Body of pancreas (tissue), 4 donors: ENCODE data around the gene ENTREP3. TPM values are rescaled to one million over a fixed set of nuclear protein-coding genes. Genes with fewer than 3 reads are reported as not detected.

Source experiments
- ATAC-seq: fragments of 150-250 bp; one replicate; pipeline ENCODE4 v1.9.1; 2016
- DNase-seq, 4 donors: peaks; one replicate each; pipeline ENCODE4 v3.0.0-alpha.2; 2019
- H3K27ac ChIP-seq, 4 donors: fragments of 200-600 bp; sonication (generic); 1 replicate in 3 of 4; 2 replicates in 1 of 4; pipeline versions ENCODE4 v1.5.1 to v1.6.1; 2016 to 2019; ENCODE audit warnings: mild to moderate bottlenecking in 1 of 4, mixed read lengths in 1 of 4, moderate library complexity in 1 of 4
- H3K27me3 ChIP-seq, 2 donors: fragments of 200-600 bp; sonication (generic); one replicate each; pipeline ENCODE4 v1.6.0; 2016; ENCODE audit warnings: mild to moderate bottlenecking in 1 of 2
- H3K36me3 ChIP-seq, 2 donors: fragments of 200-600 bp; sonication (generic); replicated peaks in 1 of 2; 2 replicates each; pipeline ENCODE4 v1.5.1; 2016; ENCODE audit warnings: low read depth in 2 of 2; ENCODE audit not compliant: insufficient read depth in 1 of 2
- H3K4me1 ChIP-seq: fragments of 200-600 bp; sonication (generic); one replicate; pipeline ENCODE4 v1.6.0; 2016
- H3K4me3 ChIP-seq, 2 donors: fragments of 200-600 bp; sonication (generic); 1 replicate in 1 of 2; 2 replicates in 1 of 2; pipeline ENCODE4 v1.5.1; 2016 to 2019
- H3K9me3 ChIP-seq, 3 donors: fragments of 200-600 bp; sonication (generic); 1 replicate in 2 of 3; 2 replicates in 1 of 3; pipeline ENCODE4 v1.5.1; 2016
- CTCF ChIP-seq, 7 experiments: fragments of 450-650 bp in 4 of 7; fragments of 200-600 bp in 3 of 7; sonication (generic) in 3 of 7; IDR thresholded peaks; one replicate each; pipeline ENCODE4 v1.5.1; 2016 to 2019; ENCODE audit warnings: antibody characterized with exemption in 7 of 7
- POLR2A ChIP-seq, 3 donors: fragments of 450-650 bp; IDR thresholded peaks; one replicate each; pipeline ENCODE4 v1.6.1; 2016; ENCODE audit warnings: antibody characterized with exemption in 3 of 3, mild to moderate bottlenecking in 2 of 3
- WGBS, 2 donors: methylation state at CpG; one replicate each; pipeline ENCODE4 v1.1.5; 2017; 5-methylcytosine and 5-hydroxymethylcytosine counted together
- intact Hi-C: fragments of 100-400 bp; cut with DNase I; formaldehyde crosslinking; loops from one replicate; pipeline ENCODE4 v1.15.1; 2023
- total RNA-seq, 2 donors: library from RNA; depleted of rRNA; stranded (reverse); fragments of >200 nt; gene quantifications; one replicate each; pipeline ENCODE4 v1.1.0, GENCODE V29; 2016

The ENTREP3 gene
- total RNA-seq, 2 donors from 2014 or later: 6.2 to 12.2 TPM

- intact Hi-C loops: loop anchor here (5.0 to 10.0 kb wide), 2 partner anchors 69 to 342 kb away; partner anchors contain the start of gene RUSC1
- TF ChIP-seq POLR2A (IDR thresholded peaks at IDR 0.05) (no peak), CTCF (IDR thresholded peaks at IDR 0.05) (no peak)
- no peak overlapping the region for H3K27ac ChIP-seq
- H3K9me3 ChIP-seq: no peaks in the 10 kb centered on the region
- H3K36me3 ChIP-seq: peaks cover 0 to 4% of the 10 kb centered on the region in 2 donors
- H3K4me3 ChIP-seq: no peak overlapping the region
- H3K4me1 ChIP-seq: peaks cover 35% of the 10 kb centered on the region
- H3K27me3 ChIP-seq: no peaks in the 10 kb centered on the region
- 81 to 87% methylated on average over 5 of the region's 5 CpGs for WGBS, 2 donors
- DNase-seq (no peak), ATAC-seq (no peak)
Observed at GRCh38 chr1:155253208-155253607, 2.1 kb downstream of the ENTREP3 start.

- no peak for ATAC-seq
- H3K27ac ChIP-seq: peak overlapping the region in 1 of 4 donors; percentile 30
- no peaks in the 10 kb centered on the region for H3K36me3 ChIP-seq
- no peak for DNase-seq
- peaks cover 35% of the 10 kb centered on the region for H3K4me1 ChIP-seq
- no peaks in the 10 kb centered on the region for H3K27me3 ChIP-seq
- TF ChIP-seq CTCF (IDR thresholded peaks at IDR 0.05): no peak
- no peak for TF ChIP-seq POLR2A (IDR thresholded peaks at IDR 0.05)
- WGBS, 2 donors: 79 to 81% methylated on average over 7 of the region's 7 CpGs
- no peak overlapping the region for H3K4me3 ChIP-seq
- no peaks in the 10 kb centered on the region for H3K9me3 ChIP-seq
- intact Hi-C loops: loop anchor here (5.0 to 10.0 kb wide), 2 partner anchors 71 to 343 kb away; partner anchors contain the start of gene RUSC1
Observed at GRCh38 chr1:155251566-155251965, 3.7 kb downstream of the ENTREP3 start.

GRCh38 chr1:155250633-155251449 is 4.4 kb downstream of the ENTREP3 start:
- H3K4me3 ChIP-seq: no peak overlapping the region
- peak; percentile 99 to 100 (median 100) for TF ChIP-seq CTCF (IDR thresholded peaks at IDR 0.05)
- TF ChIP-seq POLR2A (IDR thresholded peaks at IDR 0.05): no peak
- 15 to 20% methylated on average over 10 to 22 of the region's 23 CpGs for WGBS, 2 donors
- H3K9me3 ChIP-seq: no peaks in the 10 kb centered on the region
- ATAC-seq: peak; percentile 88
- peak overlapping the region in 2 of 4 donors; percentile 30 to 43 for H3K27ac ChIP-seq
- peaks cover 29% of the 10 kb centered on the region for H3K4me1 ChIP-seq
- H3K27me3 ChIP-seq: no peaks in the 10 kb centered on the region
- H3K36me3 ChIP-seq: no peaks in the 10 kb centered on the region
- peak; percentile 94 to 95 (median 94) for DNase-seq
- intact Hi-C loops: loop anchor here (5.0 to 10.0 kb wide), 2 partner anchors 71 to 344 kb away; partner anchors contain the start of gene RUSC1

- no peak for DNase-seq
- TF ChIP-seq CTCF (IDR thresholded peaks at IDR 0.05): no peak
- H3K27me3 ChIP-seq: no peaks in the 10 kb centered on the region
- no peaks in the 10 kb centered on the region for H3K9me3 ChIP-seq
- intact Hi-C loops: loop anchor here (5.0 to 10.0 kb wide), 2 partner anchors 72 to 345 kb away; partner anchors contain the start of gene RUSC1
- WGBS, 2 donors: 22% methylated on average over 27 of the region's 28 CpGs; no CpG with 5 or more reads in 1 of the 2 donors
- H3K4me3 ChIP-seq: no peak overlapping the region
- peaks cover 26% of the 10 kb centered on the region for H3K4me1 ChIP-seq
- no peaks in the 10 kb centered on the region for H3K36me3 ChIP-seq
- H3K27ac ChIP-seq: peak overlapping the region in 1 of 4 donors; percentile 26
- no peak for ATAC-seq
Observed at GRCh38 chr1:155250246-155250632, 5.0 kb downstream of the ENTREP3 start.
